HG03575 (cell line): ENCODE data around the gene TBX6.
"Not testable (repeated sequence)": the region's sequence is repeated elsewhere in the genome, so short reads cannot be mapped to it uniquely, and the experiment has no call there.

ENCODE experiments used
- ATAC-seq: cut with Tn5 transposase; IDR thresholded peaks from one replicate; pipeline ENCODE4 v1.9.1; 2021; ENCODE audit not compliant: unreplicated experiment, insufficient number of reproducible peaks, low FRiP score; ENCODE audit errors: extremely low read depth

Gene TBX6

DNA sequence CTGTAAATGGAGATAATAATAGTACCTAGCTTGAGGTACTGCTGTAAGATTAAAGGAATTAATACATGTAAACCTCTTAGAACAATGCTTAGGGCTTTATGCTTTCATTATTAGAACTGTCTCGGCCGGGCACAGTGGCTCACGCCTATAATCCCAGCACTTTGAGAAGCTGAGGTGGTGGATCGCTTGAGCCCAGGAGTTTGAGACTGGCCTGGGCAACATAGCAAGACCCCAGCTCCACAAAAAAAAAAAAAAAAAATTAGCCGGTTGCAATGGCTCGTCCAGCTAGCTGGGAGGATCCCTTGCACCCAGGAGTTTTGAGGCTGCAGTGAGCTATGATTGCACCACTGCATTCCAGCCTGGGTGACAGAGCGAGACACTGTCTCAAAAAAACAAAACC is 23.1 kb upstream of the TBX6 start:
- not testable (repeated sequence) for ATAC-seq

DNA sequence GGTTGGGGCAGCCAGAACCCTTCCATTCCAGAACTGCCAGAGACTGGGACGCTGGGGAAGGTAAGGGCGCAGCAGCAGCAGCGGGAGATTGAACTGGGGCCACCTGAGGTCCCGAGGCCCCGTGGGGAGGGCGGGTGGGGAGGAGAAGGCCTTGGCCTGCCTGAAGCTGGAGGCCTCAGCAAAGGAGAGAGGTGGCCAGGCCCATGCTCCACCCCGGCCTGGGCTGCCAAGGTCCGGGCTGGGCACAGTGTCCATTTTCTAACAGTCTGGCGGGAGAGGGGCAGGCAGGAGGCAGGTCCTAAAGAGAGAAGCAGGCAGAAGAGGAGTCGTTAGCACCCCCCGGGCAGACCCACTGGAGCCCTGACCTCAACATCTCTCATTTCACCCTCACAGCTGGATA is 22.7 kb upstream of the TBX6 start:
- no peak for ATAC-seq

DNA sequence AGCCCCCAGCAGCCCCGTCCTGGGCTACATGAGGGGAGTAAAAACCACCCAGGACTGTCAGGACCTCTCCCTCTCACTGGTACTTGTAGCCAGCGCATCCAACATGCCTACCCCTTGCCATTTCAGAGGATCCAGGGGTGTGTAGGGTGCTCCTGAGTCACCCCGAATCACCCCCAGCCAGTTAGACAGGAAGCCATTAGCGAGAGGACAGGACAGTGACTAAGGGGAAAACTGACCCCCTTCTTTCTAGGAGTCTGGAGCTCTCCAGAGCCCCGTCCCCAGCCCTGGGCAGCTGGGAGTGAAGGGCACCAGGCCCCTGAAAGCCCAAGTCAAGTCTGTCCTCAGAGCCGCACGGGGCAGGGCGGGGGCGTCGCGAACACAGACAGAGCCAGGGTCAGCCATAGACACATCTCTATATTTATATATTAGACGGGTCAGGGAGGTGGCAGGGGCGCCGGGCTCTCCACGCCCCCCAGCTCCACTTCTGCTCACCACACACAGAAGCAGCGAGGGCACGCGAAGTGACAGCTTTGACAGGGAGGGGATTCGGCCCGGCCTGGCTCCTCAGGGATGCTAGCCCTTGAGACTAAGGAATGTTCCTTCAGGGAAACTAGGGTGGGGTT is 22.1 kb upstream of the TBX6 start:
- ATAC-seq = no peak

DNA sequence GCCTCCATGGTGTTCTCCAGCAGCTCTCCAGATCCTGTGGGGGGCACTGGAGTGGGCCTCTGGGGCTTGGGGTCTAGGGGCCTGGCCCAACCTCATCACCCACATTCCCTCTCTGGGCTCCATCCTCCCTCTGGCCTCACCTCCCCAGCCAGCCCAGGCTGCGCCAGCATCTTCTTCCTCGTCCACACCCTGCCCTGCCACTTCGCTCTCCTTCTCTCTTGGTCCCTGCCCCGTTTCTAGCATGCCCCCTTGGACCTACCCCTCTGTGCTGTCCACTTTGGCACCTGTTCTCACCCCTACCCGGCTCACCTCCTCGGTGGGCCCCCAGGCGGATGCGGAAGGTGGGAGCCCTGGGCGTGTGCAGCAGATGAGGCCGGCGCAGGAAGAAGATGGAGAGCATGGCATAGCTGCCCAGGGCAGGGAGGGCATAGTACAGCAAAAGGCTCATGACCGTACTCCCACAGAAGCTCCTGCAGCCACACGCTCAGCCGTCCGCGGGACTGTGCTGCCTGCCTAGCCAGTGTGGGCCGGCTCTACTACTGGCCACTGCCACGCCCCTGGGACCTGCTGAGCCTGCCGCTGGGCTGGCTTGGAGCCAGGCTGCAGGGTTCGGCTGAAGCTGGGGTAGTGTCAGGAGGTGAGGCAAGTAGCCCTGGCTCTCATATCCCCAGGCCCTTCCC is 21.4 kb upstream of the TBX6 start, which contains the start of gene GDPD3:
Gene GDPD3, minus strand, starts transcription at position 507 of the 680 bp plus-strand sequence. Its CDS starts 59 bp downstream, at position 448.
- no peak for ATAC-seq

DNA sequence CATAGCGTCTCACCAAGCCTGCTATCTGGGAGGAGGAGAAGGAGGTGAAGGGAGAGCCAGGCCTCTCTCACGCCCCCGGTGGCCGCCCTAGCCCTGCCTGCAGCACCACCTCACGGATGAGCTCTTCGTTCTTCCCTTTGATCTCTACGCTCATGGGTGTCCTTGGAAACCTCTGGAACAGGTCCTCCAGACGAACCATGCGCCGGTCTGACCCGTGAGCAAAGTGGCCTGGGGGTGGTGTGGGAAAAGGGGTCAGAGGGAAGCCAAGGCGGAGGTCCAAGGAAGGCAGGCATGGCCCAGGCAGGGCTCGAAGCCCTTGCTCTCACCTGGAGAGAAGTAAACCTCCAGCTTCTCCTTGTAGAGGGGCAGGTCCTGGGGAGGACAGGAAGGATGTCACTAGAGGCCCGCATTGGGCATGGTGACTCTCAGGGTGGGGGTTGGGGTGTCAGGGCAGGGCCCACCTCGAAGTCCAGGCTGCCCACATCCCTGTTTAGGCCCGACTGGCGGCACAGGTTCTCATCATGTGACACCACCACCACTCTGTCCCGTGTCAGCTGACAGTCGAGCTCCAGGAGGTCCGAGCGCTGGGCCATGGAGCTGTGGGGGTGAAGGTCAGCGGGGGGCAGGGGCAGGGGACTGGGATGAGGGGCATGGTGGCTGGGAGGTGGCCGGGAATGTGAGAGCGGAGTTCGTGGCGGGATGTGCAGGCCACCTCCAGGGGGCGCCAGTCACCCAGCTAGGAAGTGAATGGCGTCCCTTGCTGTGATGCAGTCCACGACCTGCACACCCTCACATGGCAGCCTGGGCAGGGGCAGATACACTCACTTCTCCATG is 20.7 kb upstream of the TBX6 start:
- ATAC-seq = no peak

DNA sequence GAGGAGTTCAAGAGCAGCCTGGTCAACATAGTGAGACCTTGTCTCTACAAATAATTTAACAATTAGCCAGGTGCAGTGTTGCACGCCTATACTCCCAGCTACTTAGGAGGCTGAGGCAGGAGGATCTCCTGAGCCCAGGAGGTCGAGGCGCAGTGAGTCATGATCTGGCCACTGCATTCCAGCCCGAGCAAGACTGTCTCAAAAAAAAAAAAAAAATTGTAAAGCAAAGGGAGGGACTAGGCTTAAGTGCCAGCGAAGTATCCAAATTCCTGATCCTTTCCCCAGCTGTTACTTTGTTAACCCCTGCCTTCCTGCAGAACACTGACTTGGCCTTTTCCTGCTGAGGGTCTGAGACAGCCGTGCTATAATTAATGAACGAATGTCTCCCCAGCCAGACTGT is 18.9 kb upstream of the TBX6 start:
- no peak for ATAC-seq

DNA sequence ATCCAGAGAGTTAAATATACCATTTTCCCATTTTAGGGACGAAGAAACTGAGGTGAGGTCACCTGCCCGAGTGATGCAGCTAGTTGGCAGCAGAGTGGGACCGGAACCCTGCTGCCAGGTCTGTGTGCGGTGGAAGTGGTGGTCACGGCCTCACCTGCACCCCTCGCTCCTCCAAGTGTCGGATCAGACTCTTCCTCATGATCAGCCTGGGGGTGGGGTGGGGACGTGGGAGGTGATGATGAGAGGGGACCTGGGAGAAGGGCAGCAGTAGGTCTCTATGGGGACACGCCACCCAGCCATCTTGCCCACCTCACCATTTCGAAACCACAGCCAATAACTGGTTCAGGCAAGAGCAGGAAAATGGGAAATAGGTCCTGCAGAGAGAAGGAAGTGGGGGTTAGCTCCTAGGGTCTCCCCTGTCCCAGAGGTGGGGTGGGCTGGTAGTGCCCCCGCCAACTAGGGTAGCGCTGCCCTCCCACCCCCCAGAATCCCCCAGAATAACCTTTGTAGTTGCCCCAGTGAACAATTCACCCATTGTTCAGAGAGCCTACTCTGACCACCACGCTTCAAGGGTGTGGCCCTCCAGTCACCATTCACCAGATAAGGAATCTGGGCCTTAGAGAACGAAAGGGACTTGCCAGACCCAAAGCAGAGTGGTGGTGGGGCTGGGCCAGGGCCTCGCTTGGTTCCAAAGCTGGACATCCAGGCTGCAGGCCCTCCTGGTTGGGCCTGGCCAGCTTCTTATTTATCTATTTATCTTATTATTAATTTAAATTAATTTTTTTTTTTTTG is 16.5 kb upstream of the TBX6 start:
- no peak for ATAC-seq

DNA sequence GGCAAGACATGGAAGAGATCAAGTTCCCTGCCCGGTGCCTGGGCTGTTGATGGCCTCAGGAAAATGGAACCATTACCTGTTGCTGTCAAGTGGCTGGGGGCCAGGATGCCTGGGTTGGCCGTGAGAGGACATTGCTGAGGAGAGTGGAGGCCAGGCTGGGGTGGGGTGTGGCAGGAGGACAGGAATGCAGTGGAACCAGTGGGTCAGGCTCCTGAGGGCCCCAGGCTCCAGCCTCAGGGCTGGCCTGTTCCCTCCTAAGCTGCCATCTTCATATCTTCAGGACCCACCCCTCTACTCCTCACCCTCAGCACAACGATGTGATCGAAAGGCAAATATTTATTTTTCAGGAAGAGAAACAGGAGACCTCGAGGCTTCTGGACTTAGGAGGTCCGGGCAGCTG is 12.8 kb upstream of the TBX6 start:
- no peak for ATAC-seq

DNA sequence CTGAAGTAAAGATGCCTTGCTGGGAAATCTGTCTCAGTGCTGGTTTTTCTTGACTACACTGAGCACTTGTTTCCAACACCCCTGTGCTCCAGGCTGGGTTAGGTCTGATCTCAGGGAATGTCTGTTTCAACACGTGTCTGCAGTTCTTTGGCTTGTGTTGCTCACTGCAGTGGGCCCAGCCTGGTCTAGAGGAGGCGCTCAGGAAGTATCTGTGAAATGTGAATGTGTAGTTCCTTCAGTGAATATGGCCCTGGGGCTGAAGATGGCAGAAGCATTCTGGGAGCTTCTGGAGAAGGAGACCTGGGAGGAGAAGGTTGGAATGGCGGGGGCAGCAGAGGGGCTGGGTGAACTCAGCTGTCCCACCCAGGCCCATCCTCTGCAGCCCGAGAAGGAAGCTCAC is 12.4 kb upstream of the TBX6 start:
- ATAC-seq = no peak

DNA sequence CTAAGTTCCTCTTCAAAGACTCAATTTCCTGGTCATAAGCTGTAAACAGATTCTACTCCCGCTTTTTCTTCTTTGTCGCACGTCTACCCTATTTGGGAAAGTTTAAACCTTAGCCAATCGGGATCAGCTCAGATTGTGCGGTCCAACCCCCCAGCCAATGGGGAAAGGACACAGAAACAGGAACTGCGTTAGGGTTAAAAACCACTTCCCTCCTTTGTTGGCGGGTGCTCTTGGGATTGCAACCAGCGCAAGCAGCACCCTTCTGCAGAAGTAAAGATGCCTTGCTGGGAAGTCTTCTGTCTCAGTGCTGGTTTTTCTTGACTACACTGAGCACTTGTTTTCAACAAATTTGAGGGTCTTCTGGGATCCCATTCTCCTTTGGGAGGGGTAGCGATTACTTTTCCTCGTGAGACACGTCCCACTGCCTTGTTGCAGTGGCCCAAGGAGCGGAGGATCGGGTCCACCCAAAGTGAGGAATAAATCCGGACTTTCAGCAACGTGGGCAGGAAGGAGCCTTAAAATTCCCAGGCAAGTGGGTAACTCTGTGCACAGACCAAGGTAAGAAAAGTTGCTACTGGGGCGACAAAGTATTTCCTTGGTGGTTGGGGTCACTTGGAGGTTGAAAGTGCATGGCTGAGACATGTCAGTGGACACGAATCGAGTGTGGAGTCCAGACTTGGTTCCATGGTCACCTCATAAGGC is 5.3 kb upstream of the TBX6 start:
- ATAC-seq = no peak

DNA sequence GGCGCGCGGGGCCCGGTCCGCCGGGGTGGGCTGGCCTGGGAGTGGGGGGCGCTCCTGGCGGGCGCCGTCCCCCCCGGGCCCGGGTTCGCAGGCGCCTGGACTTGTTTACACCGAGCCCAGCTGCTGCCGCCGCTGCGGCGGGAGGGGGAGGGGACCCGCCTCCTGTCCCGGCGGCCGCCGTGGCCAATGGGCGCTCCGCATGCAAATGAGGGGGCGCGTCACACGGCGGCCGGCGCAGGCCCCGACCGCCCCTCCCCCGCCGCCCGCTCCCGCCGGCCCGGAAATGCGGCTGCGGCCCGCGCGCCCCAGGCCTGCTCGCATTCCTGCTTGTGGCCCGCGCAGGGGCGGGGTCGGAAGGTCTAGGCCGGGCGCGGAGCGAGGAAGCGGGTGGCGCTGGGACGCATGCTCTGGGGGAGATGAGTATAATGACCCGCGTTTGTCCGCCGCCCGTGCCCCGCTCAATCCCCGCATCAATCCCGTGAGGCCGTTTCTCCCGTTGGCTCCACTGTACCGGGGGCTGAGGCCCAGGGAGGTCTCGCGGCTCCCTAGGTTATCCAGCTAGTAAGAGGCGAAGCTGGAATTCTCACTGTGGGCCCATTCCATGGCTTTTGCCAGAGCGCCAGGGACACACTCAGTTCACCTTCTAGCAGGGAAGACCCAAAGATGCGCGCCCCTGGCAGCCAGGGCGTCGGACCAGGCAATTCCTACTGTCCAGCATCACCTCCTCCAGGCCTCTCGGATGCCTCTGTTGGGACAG is 4.6 kb upstream of the TBX6 start, which contains the start of gene YPEL3:
Gene YPEL3, minus strand, starts transcription at position 109 of the 757 bp plus-strand sequence. CDS start 731 bp downstream, outside the sequence.
- no peak for ATAC-seq

DNA sequence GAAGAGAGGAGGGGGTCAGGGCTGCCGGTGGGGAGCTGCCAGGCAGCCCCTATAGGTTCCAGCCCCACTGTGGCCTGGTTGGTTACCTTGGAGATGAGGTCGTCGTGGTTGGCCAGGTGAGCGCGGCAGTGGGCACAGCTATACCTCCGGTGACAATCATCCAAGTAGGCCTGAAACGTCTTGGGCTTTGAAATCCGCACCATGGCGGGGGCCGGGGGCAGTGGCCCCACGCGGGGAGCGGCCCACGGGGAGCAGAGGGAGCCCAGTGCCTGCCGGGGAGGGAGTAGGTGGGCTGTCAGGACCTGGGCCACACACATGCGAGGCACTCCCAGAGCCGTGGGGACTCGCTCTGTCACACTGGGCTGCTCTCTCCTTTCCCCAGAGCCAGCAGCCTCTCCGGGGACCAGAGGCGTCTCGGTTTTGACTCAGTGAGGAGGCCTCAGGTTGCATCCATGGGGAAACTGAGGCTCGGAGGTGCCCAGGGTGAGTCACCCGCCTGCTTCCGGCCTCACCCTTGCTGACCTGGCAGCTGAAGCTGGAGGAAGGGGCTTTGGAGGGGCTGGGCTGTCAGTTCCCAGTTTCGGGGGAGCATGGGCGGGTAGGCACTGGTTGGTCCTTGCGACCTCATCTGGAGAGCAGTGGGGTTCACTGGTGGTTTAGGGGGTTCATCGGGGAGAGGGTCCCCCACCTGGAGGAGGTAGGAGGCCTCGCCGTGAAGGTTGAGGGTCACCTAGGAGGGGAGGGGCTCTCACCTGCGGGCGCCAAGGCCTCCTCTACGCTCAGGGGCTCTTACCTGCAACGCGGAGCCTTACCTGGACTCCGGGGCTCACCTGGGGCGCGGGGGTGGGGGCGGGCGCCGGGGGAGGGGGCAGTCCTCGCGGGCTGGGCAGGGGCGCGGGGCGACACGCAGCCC is 3.7 kb upstream of the TBX6 start:
- ATAC-seq = no peak

DNA sequence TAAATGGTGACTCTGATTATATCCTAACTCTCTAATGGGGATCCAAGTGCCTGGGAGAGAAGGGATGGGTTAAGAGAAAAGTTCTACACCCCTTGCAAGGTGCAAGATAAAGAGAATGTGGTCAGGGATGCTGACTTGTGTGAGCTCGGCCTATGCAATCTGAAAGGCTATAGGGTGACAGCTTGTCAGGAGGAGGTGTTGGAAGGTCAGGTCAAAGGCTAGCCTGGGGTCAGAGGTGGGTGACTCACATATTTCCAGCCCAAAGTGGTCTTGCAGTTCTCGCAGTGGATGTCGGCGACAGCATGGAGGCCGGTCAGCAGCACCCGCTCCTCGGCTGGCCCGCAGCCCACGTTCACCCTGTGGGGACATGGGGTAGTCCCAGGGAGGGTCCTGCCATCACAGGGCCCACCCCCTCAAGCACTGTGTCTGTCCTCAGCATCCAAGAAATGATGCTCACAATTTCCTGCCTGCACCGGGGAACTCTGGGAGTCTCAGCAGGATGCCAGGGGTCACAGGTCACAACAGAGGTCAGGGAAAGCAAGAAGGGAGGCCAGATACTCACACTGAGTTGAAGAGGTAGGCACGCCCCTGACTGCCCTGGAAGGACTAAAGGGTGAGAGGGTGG is 2.9 kb upstream of the TBX6 start:
- ATAC-seq = no peak

DNA sequence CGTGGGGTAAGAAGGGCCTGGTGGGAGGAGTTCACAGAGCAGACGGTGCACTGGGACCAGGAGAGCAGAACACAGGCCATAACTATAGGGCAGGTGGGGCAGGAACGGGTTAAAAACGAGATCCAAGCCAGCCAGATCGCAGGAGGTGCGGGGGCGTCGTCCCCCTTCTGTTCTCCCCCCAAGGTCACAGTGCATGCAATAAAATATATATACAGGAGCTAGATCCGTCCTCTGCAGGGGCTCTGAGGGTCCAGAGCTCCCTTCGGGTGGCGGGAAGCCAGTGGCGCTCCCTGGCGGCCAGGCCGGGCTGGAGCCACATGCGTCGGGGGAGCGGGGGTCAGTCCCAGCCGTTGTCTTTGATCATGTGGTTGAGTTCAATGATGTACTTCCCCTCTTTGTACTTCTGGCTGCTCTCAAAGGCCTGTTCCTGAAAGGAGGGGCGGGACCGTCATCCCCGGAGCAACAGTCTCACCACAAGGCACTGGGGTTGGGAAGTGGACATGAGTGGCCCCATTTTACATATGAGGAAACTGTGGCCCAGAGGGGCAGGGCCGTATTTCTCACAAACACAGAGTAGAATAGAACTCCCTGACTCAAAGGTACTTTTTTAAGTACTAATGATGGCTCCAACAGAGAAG is 768 bp upstream of the TBX6 start:
- no peak for ATAC-seq

DNA sequence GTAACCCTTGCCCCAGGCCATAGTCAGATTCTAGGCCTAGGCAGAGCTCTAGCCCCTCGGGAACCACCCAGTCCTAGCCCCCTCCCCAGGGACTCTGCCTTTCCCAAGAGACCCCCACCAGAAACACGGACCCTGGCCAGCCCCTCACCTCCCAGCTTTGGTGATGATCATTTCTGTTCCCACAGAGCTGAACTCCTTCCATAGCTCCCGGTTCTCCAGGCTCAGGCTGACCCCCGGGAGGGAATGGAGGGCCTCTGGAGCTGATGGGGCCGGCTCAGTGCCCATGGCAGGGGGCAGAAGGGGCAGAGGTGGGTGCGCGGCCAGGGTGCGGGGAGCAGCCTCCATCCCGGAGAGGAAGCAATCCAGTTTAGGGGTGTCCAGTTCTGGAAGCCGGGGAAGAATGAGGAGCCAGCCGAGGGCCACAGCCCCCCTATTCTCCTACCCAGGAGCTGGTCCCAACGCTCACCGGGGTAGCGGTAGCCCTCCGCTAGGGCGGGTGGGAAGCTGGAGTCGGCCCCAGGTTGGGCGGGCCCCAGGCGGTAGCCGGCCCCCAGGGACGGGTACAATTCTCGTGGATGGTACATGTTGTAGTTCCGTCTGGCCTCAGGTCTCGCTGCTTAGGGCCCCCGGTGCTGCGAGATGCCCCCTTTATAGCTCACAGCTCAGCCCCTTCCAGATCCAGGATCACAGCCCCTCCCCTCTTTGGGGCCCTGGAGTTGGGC is 953 bp downstream of the TBX6 start:
- no peak for ATAC-seq
